Thyroid gland (tissue), 4 donors: ENCODE data around the gene RMI2. TPM values are rescaled to one million over a fixed set of nuclear protein-coding genes. Genes with fewer than 3 reads are reported as not detected.
A peak's percentile ranks its signal among the peaks of the same experiment; 100 is the strongest.

Experiments used
- DNase-seq, 2 donors: peaks; one replicate each; pipeline ENCODE4 v3.0.0-alpha.2; 2019
- H3K27ac ChIP-seq, 3 donors: fragments of 200-600 bp; sonication (generic); 1 replicate in 2 of 3; 2 replicates in 1 of 3; pipeline ENCODE4 v1.5.1; 2016 to 2019; ENCODE audit warnings: mild to moderate bottlenecking in 1 of 3, moderate library complexity in 1 of 3
- H3K27me3 ChIP-seq: fragments of 200-600 bp; sonication (generic); one replicate; pipeline ENCODE4 v1.5.1; 2019
- H3K36me3 ChIP-seq, 2 donors: fragments of 200-600 bp; sonication (generic); one replicate each; pipeline ENCODE4 v1.5.1; 2016 to 2019
- H3K4me1 ChIP-seq, 2 donors: fragments of 200-600 bp; sonication (generic); one replicate each; pipeline ENCODE4 v1.5.1; 2017 to 2019
- H3K4me3 ChIP-seq, 3 donors: fragments of 200-600 bp; sonication (generic); replicated peaks in 1 of 3; 1 replicate in 2 of 3; 2 replicates in 1 of 3; pipeline ENCODE4 v1.5.1; 2016; ENCODE audit warnings: mild to moderate bottlenecking in 1 of 3
- H3K9me3 ChIP-seq: fragments of 200-600 bp; sonication (generic); one replicate; pipeline ENCODE4 v1.5.1; 2017
- POLR2A ChIP-seq, 2 donors: fragments of 450-650 bp; IDR thresholded peaks; one replicate each; pipeline ENCODE4 v1.6.1; 2017; ENCODE audit warnings: antibody characterized with exemption in 2 of 2, mild to moderate bottlenecking in 2 of 2, moderate library complexity in 1 of 2
- WGBS, 2 donors: methylation state at CpG; one replicate each; pipeline ENCODE4 v1.1.5; 2017; 5-methylcytosine and 5-hydroxymethylcytosine counted together
- intact Hi-C: fragments of 100-400 bp; cut with DNase I; formaldehyde crosslinking; loops from one replicate; pipeline ENCODE4 v1.15.1; 2023
- total RNA-seq, 4 donors: library from RNA; depleted of rRNA; stranded (reverse); fragments of >200 nt; gene quantifications; one replicate each; pipeline ENCODE4 v1.2.3, GENCODE V29; 2016
- TF ChIP-seq, protein P1 (sequence below), 6 experiments: fragments of 200-600 bp in 3 of 6; fragments of 450-650 bp in 3 of 6; sonication (generic) in 3 of 6; IDR thresholded peaks; one replicate each; pipeline ENCODE4 v1.5.1; 2016 to 2019; ENCODE audit warnings: antibody characterized with exemption in 6 of 6, mild to moderate bottlenecking in 2 of 6, inconsistent platforms in 1 of 6, moderate library complexity in 1 of 6

RMI2 gene
- total RNA-seq, 4 donors from 2014 or later = 2.5 to 2.8 (median 2.6) TPM; not detected in 1

DNA sequence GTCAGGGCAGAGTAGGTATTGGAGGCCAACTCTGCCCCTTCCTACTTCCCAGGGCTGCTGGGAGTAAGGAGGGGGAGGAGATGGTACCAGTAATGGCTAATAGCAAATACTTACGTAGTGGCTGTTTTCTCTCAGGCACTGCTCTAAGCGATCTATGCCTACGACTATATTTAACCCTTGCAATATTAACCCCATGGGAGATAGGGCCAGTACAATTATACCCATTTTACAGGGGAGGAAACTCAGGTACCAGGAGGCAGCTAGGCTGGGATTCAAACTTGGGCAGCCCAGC lies 50.6 kb downstream of the RMI2 start:
- WGBS, 2 donors = 9 to 15% methylated on average over 3 of the region's 3 CpGs
- intact Hi-C loops = loop anchor here (5.0 to 10.0 kb wide), 2 partner anchors 316 to 419 kb away; no protein-coding TSS in a partner anchor
- TF ChIP-seq, protein P1, sequence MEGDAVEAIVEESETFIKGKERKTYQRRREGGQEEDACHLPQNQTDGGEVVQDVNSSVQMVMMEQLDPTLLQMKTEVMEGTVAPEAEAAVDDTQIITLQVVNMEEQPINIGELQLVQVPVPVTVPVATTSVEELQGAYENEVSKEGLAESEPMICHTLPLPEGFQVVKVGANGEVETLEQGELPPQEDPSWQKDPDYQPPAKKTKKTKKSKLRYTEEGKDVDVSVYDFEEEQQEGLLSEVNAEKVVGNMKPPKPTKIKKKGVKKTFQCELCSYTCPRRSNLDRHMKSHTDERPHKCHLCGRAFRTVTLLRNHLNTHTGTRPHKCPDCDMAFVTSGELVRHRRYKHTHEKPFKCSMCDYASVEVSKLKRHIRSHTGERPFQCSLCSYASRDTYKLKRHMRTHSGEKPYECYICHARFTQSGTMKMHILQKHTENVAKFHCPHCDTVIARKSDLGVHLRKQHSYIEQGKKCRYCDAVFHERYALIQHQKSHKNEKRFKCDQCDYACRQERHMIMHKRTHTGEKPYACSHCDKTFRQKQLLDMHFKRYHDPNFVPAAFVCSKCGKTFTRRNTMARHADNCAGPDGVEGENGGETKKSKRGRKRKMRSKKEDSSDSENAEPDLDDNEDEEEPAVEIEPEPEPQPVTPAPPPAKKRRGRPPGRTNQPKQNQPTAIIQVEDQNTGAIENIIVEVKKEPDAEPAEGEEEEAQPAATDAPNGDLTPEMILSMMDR (IDR thresholded peaks at IDR 0.05) = no peak
- TF ChIP-seq POLR2A (IDR thresholded peaks at IDR 0.05) = no peak

DNA sequence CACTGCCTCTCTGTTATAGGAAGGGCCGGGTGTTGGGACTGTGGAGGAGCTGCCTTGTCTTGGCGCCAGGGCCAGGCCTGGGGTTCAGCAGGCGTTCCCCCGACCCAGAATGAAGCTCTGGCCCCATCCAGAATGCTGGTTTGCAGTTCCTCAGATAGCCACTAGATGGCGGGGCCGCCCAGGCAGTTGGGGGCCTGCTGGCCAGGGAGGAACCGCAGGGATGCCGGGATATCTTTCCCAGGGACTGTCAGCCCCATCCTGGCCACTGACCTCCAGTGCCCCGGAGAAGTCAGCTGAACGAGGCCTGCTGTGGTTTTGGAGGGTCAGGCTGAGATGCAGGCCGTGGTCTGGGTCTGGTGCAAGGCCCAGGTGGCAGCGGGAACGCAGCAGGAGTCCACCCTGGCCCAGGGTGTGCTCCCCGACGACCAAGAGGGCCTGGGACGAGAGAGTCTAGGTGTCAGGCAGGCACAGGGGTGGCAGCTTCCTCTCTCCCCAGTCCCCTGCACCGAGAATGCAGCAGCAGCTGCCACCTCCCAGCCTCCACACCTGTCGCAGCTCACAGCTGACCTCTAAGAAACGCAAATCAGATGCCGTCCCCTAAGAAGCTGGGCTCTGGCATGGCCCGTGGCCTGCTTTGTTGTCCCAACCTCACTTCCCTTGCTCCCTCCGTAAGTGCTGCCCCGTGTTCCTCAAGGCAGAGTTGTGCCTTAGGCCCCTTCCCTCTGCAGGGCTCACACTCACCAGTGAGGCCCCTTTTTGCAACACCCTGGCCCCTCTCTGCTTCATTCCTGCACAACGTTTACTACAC lies 51.2 kb downstream of the RMI2 start:
- no peak overlapping the region for H3K27ac ChIP-seq
- no peak overlapping the region for H3K4me3 ChIP-seq
- DNase-seq = peak; percentile 69 to 76
- TF ChIP-seq, protein P1 (IDR thresholded peaks at IDR 0.05) = peak; percentile 94 to 100 (median 97)
- no peak for TF ChIP-seq POLR2A (IDR thresholded peaks at IDR 0.05)
- intact Hi-C loops = loop anchor here (5.0 to 10.0 kb wide), 2 partner anchors 316 to 418 kb away; no protein-coding TSS in a partner anchor
- peaks cover 5 to 9% of the 10 kb centered on the region in 2 donors for H3K4me1 ChIP-seq
- 45 to 61% methylated on average over 5 to 21 of the region's 24 CpGs for WGBS, 2 donors
- no peaks in the 10 kb centered on the region for H3K27me3 ChIP-seq
- no peaks in the 10 kb centered on the region for H3K9me3 ChIP-seq
- no peaks in the 10 kb centered on the region for H3K36me3 ChIP-seq

More for the DNA sequence above, 50.6 kb downstream of the RMI2 start:
- H3K27me3 ChIP-seq = no peaks in the 10 kb centered on the region
- H3K27ac ChIP-seq = no peak overlapping the region
- H3K4me3 ChIP-seq = no peak overlapping the region
- no peak for DNase-seq
- peaks cover 9 to 12% of the 10 kb centered on the region in 2 donors for H3K4me1 ChIP-seq
- H3K36me3 ChIP-seq = no peaks in the 10 kb centered on the region
- no peaks in the 10 kb centered on the region for H3K9me3 ChIP-seq

DNA sequence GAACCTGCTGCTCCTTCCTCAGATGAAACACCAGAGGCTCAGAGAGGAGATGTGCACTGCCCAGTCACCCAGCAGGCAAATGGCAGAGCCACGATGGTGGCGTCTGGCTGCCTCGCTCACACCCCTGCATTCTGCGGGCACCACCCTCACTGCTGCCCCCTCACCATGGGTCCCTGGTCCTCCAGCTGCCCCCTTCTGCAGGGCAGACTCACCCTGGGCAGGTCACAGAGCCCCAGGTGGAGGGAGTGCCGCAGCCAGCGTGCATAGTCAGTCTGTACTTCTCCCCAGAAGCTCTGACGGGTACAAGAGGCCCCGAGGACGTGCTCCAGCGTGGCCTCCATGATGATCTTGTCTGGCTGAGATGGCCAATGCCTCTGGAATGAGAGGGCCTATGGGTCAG lies 52.9 kb downstream of the RMI2 start:
- no peak overlapping the region for H3K27ac ChIP-seq
- 85 to 96% methylated on average over 4 of the region's 10 CpGs for WGBS, 2 donors
- DNase-seq = no peak

DNA sequence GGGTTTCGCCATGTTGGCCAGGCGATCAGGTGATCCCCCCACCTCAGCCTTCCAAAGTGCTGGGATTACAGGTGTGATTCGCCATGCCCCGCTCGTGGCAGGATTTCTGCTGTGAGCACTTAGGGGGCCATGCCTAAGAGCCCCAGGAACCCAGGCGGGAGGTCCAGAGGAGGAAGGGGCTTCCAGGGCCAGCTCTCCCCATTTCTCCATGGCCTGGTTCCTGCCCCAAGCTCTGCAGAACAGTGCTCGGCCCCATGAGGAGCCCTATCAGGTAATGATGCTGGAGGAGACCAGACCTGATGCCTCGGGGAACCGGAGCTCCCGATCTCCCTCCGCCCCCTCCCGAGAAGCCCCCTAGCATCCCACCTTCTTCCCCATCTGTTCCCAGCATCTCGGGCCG lies 53.6 kb downstream of the RMI2 start:
- TF ChIP-seq POLR2A (IDR thresholded peaks at IDR 0.05) = no peak
- TF ChIP-seq, protein P1 (IDR thresholded peaks at IDR 0.05) = no peak
- DNase-seq = no peak
- intact Hi-C loops = loop anchor here (5.0 to 10.0 kb wide), 2 partner anchors 313 to 416 kb away; no protein-coding TSS in a partner anchor
- Histone ChIP-seq H3K27me3 (no peaks in the 10 kb centered on the region), H3K9me3 (no peaks in the 10 kb centered on the region), H3K4me1 (peaks cover 0 to 7% of the 10 kb centered on the region in 2 donors), H3K4me3 (no peak overlapping the region), H3K36me3 (no peaks in the 10 kb centered on the region), H3K27ac (no peak overlapping the region)
- WGBS, 2 donors = 92 to 95% methylated on average over 10 to 14 of the region's 14 CpGs

More for the DNA sequence above, 52.9 kb downstream of the RMI2 start:
- Histone ChIP-seq H3K9me3 (no peaks in the 10 kb centered on the region), H3K4me1 (peaks cover 0 to 7% of the 10 kb centered on the region in 2 donors), H3K4me3 (no peak overlapping the region), H3K27me3 (no peaks in the 10 kb centered on the region), H3K36me3 (no peaks in the 10 kb centered on the region)
- TF ChIP-seq, protein P1 (IDR thresholded peaks at IDR 0.05) = no peak
- TF ChIP-seq POLR2A (IDR thresholded peaks at IDR 0.05) = no peak
- intact Hi-C loops = loop anchor here (5.0 to 10.0 kb wide), 2 partner anchors 314 to 417 kb away; no protein-coding TSS in a partner anchor

DNA sequence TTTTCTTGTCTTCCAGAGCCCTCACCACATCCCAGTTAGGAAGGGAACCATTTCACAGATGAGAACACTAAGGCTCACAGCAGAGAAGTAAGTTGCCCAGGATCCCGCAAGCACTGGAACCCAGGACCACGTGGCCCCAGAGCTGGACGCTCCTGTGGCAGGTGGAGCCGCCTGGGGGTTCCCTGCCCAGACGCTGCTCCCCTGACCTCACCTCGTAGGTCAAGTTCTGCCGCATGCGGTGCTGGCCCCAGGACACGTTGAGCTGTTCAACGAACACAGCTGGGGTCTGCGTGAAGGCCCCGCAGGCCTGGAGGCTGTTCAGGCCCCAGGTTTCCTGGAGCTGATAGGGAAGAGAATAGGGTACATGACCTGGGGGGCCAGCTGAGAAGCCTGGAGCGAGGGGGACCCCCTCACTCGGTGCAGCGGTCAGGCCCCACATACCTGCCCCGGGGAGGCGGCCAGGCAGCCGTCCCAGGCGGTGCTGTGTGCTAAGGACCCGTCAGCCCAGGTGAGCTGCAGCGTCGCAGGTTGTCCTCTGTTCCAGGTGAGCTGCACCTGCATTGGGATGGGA lies 54.1 kb downstream of the RMI2 start:
- H3K9me3 ChIP-seq = no peaks in the 10 kb centered on the region
- no peaks in the 10 kb centered on the region for H3K36me3 ChIP-seq
- no peak for DNase-seq
- TF ChIP-seq, protein P1 (IDR thresholded peaks at IDR 0.05) = no peak
- TF ChIP-seq POLR2A (IDR thresholded peaks at IDR 0.05) = no peak
- no peaks in the 10 kb centered on the region for H3K27me3 ChIP-seq
- H3K4me3 ChIP-seq = no peak overlapping the region
- H3K27ac ChIP-seq = no peak overlapping the region
- WGBS, 2 donors = 85 to 87% methylated on average over 16 to 20 of the region's 22 CpGs
- intact Hi-C loops = loop anchor here (5.0 to 10.0 kb wide), 2 partner anchors 313 to 415 kb away; no protein-coding TSS in a partner anchor
- peaks cover 0 to 7% of the 10 kb centered on the region in 2 donors for H3K4me1 ChIP-seq
